HT1080 (cell line): ENCODE measurements around the gene SPSB4. TPM values are rescaled to one million over a fixed set of nuclear protein-coding genes. Genes with fewer than 3 reads are reported as not detected.
"Not testable (repeated sequence)": the region's sequence is repeated elsewhere in the genome, so short reads cannot be mapped to it uniquely, and the experiment has no call there.

Source experiments
- DNase-seq: peaks from one replicate; pipeline ENCODE4 v3.0.0-alpha.2; 2015; ENCODE audit warnings: low read depth
- total RNA-seq: library from RNA; depleted of rRNA; stranded (reverse); fragments of >200 nt; shearing (Covaris generic); gene quantifications from 2 replicates; pipeline ENCODE4 v1.2.3, GENCODE V29; 2014

Gene SPSB4
- total RNA-seq, 1 experiment from 2014 or later: not detected

DNA sequence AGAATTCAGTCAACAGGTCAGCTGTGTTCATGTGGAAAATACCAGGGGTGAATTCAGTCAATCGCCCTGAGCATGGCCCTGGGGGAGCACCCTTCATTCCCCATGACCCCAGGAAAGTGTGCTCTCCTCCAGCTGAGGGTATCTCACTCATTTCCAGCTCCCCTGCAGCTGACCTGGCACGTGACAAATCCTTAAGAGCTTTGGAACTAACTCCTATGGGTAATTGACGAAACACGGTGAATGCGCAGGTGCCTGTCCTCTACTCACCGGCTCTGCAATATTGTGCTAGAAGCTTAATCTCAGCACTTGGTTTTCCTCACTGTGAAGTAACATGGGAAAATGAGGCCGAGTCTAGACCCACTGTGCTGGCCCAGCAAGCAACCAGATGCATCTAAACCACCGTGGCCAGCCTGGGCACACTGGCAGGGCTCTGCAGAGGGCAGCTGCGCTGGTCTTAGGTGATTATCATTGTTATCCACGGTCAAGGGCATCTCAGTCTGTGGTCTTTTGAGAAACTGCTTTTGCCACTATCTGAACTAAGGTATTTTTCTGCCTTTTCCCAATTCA is 63.1 kb downstream of the SPSB4 start:
- no peak for DNase-seq

DNA sequence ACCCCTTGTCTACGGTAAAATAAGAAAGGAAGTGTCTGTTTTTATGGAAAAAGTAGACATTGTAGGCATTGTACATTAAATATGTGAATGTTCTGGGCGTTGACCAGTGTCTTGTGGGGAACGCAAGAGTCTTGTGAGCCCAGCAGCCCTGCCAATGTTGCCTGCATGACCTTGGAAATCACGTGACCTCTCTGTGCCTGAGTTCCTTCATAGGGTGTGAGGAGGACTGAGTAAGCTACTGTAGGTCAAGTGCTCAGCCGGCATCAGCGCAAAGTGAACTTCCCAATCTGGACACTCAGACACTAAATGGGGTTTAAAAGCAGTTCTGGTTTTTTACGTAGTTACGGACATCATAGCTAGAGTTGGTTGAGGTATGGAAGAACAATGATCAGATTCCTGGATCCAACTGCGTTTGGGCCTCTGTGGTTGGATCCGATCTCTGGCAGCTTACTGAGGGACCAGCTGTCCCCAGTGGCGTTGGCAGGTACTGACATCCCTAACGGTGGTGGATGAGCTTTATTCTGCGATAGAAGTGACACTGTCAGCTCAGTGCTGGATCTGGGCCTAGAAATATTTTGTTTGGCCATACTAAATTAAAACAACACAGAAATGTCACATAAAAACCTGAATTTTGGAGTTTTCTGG is 63.8 kb downstream of the SPSB4 start:
- no peak for DNase-seq

DNA sequence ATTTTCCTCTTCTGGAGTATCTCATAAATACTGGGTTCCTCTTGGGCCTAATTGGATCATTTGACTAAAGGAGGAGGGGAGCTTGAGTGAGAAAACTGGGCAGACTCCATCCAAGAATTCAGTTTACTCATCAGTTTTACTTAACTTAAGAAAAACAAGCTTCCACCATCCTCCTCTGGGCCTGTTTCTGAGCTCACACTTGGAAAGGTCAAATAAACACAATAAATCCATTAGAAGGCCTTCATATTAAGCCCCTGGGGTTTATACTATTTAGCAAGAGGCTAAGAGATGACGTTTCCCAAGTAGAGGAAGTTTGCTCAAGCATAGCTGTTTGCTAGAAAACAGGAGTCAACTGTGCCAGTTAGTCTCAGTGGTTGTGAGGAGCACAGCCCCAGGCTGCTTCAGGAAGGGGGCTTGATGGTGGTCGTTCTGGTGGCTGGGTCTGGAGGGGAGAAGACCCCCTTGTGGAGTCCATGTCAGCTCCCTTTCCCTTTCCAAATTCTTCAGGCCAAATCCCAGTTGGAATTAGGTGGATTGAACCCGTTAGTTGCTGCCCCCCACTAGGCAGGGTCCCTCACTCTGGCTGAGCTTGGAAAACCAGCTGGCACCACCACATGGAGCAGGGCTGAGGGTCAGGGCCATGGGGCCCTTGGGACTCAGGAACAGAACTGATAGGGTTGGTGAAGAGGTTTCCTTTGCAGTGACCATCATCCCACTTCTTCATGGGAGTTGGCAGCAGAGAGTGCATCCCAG is 64.8 kb downstream of the SPSB4 start:
- no peak for DNase-seq

DNA sequence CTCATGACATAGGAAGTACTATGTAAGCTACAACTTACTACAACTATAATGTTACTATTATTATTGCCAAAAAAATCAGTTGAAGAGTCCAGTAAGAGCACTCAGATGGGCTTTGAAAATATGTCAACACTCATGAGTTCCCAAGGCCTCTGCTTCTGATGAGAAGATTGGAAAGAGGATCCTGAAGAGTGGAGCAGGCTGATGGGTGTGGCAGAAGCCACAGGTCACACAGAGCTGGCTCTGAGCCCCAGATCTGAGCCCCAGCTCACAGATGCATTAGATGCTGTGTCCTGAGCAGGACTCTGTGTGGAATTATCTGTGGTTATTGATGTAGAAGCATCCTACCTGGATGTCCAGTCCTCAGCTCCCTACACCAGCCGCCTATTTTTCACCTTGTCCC is 65.6 kb downstream of the SPSB4 start:
- DNase-seq: no peak

DNA sequence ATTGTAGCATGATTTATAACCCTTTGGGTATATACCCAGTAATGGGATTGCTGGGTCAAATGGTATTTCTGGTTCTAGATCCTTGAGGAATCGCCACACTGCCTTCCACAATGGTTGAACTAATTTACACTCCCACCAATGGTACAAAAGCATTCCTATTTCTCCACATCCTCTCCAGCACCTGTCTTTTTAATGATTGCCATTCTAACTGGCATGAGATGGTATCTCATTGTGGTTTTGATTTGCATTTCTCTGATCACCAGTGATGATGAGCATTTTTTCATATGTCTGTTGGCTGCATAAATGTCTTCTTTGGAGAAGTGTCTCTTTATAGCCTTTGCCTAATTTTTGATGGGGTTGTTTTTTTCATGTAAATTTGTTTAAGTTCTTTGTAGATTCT is 66.8 kb downstream of the SPSB4 start:
- DNase-seq: not testable (repeated sequence)

DNA sequence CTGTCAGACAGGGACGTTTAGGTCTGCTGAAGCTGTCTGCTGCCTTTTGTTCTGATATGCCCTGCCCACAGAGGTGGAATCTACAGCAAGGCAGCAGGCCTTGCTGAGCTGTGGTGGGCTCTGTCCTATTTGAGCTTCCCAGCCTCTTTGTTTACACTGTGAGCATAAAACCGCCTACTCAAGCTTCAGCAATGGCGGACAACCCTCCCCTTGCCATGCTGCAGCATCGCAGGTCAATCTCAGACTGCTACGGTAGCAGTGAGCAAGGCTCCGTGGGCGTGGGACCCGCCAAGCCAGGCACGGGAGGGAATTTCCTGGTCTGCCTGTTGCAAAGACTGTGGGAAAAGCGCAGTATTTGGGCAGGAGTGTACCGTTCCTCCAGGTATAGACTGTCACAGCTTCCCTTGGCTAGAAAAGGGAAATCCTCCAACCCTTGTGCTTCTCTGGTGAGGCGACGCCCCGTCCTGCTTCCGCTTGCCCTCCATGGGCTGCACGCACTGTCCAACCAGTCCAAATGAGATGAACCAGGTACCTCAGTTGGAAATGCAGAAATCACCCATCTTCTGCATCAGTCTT is 71.4 kb downstream of the SPSB4 start:
- DNase-seq: no peak

DNA sequence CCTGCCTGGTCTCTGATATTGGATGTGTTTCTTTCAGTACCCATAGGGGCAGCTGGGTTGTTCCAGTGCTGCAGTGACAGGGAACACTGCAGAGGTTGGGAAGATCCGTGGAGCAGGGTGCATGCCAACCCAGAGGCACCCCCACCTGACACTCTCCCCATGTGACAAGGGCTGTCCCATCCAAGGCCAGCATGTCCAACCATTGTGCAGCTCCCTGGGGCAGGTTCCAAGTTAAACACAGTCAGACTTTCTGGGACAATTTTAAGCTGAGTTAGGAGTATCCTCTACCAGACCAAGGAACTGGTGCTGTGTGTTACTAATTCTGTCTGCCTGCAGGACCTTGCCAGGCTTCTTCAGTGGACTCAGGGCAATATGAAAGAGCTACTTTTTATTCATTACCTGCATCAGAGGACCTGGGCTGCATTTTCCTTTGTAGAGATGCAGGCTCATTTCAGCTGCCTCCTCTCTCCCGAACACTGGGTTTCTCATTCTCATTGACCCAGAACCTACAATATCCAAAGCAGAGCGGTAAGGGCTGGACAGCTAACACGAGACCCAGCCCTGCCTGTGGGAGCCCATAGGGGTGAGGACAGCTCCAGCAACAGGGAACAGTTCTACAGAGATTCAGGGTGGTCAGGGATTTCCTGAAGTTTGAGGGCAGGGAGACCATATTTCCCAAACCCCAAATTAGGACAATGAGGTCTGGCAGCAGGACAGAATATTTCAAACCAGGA is 72.7 kb downstream of the SPSB4 start:
- no peak for DNase-seq

DNA sequence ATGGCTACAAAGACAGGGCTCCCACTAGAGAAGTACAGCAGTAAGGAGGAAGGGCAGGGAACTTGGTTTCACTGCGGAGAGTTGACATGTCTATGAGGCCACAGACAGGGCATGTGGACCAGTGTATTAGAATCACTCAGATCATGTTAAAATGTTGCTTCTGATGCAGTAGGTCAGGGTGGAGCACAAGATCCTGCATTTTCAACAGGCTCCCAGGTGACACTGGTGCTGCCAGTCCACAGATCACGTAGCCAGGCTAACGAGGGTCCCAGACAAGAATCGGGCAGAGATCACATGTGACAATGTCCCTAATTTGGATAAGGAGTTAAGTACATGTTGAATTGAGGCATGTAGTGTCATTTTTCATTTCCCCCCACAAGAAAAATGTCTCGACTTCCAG is 73.6 kb downstream of the SPSB4 start:
- no peak for DNase-seq

DNA sequence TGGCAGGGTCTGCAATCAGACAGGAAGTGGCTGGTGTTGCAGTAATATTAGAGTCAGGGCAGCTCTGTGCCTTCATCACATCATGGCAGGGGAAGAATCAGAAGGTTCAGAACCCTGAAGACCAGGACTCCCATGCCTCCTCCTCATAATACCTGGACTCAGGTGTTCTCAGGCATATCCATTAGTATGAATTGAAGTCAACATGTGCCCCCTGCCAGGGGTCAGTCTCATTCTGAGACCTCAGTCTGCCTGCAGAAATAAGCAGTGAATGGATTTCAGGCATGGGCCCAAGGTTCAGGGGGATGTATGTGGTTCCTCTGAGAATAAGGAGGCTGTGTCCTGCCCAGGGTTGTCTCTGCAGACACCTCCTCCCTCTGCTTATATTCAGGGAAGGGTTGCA is 74.2 kb downstream of the SPSB4 start:
- no peak for DNase-seq

DNA sequence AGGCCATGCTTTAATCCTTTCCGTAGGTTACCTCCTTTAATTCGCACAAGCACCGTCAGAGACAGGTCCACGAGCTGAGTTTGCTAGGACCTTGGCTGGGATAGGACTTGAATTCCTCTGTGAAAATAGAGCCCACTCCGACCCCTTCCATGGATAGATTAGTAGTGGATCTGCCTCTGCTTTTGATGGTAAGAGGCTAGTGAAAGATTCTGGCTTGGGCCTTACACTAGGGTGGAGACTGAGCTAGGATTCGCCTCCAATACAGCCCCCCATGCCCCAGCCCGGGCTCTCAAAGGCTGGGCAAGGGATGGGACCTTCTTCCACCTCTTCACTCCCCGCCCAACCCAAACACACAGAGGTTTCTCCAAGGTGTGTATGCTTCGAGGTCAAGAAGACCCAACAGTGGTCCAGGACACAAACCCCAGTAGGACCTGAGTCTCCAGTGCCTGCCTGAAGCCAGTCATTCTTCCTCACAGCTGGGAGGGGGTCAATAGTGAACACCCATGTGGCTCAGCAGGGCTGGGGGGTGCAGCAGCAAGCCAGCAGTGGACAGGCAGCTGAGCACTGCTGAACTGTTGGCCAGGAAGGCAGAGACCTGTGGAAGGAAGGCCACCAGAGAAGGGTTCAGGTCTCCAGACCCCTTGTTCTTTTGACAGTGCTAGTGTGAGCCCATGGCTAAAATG is 75.7 kb downstream of the SPSB4 start:
- no peak for DNase-seq

DNA sequence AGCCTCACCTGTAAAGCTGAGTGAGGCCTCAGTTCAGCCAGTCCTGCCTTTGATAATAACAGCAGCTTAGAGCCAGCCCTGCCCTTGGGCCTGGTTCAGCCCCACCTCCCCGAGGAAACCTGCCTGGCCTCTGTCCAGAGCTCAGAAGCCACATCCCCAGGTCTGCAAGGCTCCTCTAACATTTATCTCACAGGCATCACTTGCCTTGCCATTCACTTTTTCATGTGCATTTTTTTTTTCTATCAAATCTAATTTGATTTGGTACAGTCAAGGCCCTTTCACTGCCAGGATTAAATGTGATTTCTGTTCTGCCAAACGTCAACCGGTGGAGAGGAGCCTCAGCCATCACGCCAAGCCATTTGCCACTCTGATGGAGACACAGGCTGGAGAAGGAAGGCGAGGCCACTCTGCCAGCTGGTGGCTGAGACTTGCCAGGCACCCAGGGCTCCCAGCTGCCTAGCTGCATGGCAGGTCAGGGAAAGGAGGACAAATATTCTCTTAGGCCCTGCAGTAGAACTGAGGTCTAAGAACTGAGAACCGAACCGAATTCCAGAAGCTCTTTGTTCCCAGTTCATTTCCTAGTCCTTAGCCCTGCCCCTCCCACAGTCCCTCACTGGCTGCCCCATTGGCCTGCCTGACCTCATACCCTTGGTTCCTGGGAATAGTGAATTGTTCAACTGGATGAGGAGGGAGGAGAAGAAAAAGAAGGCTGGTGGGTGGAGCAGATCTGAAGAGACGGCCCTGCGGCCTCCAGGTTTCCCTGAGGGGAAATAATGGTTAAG is 76.4 kb downstream of the SPSB4 start:
- DNase-seq: no peak

DNA sequence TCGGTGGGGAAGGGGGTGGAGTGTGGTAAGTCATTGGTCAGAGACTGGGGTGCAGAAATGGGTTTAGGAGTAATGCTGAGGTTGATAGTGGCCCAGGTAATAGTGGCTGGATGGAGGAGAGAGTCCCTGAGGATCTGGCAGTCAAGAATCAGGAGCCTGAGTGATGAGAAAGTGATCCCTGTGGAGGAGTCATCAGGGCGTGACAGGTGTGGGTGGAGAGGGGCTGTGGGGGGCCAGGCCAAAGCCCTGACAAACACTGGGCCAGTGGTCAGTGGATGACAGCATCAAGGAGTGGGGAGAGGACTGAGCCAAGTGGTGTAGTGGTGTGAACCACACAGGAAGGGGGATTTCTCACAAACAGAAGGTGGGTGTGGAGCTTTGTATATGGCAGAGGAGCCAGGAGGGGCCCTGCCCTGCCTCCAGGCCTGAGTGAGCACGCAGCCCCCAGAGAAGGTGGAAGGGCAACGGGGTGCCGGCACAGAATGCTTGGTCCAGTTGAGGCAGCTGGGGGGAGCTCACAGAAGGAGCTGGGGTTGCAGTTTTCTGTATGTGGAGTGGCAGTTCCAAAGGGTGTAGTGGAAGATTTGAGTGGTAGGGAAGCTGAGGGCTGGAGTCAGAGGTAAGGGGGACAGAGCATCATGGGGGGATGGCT is 77.1 kb downstream of the SPSB4 start:
- no peak for DNase-seq

DNA sequence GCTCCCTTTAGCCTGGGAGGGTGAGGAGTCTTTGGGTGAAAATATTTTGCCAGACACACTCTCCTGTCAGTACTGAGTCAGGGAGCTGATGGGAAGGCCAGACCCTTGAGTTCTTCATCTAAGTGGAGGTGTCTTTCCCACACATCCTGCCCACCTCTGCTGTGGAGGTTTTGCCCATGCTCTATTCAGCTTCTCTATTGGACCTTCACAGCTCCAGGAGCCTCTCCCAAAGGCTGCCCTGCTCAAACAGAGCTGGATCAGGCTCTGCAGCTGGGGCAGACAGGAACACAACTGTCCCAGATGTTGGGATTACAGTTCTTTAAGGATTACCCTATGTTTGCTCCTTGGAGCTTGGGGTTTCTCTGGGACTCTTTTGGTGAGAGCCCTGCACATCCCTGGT is 77.9 kb downstream of the SPSB4 start:
- no peak for DNase-seq

DNA sequence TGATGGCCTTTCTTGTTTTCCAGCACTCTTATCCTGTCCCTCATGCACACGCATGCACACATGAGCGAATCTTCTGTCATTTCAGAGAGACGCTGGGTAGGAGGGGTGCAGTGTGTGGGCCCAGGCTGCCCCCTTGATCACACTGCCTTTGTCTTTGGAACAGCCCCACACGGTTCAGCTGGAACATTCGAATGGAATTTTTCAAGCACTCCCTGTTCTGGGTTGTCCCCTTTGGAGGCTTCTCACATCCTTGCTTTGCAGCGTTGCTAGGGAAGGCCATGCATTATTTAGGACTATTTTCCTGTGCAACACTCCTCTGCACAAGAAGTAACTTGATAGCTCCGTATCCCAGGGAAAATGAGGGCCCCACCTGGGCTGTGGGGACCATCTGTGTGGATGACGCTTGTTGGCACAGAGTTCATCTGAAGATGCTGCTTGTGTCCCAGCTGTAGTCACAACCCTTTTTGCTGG is 78.4 kb downstream of the SPSB4 start:
- no peak for DNase-seq

DNA sequence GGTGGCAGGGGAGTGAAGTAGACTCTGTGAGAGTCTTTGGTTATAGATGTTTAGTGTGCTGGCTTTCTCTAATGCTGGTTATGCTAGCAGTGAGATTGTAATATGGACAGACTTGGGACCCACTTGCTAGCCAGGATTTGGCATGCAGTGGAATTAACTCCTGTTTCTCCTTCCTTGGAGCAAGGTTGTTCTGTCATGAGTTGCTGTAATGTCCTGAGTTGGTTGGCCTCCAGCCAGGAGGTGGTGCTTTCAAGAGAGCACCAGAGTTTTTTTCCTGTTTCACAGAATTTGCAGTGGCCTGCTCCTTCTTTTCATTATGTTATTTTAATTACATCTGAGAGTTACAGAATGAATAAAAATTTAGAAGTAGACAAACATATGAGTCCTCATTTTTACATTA is 92.4 kb downstream of the SPSB4 start:
- no peak for DNase-seq

DNA sequence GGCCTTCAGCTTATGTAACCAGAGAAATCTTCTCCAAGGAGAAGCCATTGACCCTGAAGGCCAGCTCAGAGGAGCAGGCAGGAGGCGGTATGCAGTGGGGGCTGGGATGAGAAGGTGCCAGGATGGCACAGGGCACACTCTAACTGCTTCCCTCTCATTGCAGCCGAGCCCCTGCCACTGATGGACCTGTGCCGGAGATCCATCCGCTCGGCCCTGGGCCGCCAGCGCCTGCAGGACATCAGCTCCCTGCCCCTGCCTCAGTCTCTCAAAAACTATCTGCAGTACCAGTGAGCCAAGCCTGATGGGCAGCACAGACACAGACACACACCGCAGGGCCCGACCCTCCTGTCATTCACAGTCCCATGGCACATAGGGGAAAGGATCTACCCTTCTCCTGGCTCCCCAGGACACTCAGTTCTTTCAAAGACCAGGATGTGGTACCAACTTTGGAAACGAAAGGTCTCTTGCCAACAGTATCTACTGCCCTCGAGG is 95.9 kb downstream of the SPSB4 start:
- no peak for DNase-seq

DNA sequence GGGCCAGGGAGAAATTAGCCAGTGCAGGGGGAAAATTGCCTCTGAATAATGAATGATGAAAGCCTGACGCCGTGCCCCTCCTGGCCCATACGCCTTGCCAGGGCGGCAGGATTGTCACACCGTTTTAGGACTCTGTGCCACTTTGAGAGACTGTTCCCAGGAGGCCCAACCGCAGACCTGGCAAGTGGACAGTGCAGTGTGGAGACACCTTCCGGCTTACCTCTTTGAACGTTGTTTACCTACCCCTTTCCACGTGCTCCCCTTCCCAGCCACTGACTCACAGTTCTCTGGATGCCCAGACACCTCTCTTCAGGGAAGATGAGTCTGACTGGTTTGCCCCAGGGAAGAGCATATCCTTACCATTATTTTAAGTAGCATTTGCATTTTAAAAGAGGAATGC is 96.5 kb downstream of the SPSB4 start:
- no peak for DNase-seq

DNA sequence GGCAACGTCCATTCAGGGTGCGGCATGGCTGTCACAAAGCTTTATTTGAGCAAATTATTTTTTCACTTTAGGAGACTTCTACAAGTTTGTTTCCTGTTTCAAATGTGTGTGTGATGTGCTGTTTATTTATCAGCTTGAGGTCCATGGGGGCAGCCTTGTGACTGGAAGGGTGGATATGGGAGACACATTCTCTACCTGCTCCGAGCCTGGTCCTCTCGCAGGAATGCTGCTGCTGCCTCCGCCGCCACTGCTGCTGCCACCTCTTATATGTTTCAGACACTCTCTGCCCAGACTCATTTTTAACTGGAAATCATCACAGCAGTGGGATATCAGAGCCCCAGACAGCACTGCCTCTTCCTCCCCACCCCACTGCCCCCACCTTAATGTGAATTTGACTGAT is 97.0 kb downstream of the SPSB4 start:
- no peak for DNase-seq

DNA sequence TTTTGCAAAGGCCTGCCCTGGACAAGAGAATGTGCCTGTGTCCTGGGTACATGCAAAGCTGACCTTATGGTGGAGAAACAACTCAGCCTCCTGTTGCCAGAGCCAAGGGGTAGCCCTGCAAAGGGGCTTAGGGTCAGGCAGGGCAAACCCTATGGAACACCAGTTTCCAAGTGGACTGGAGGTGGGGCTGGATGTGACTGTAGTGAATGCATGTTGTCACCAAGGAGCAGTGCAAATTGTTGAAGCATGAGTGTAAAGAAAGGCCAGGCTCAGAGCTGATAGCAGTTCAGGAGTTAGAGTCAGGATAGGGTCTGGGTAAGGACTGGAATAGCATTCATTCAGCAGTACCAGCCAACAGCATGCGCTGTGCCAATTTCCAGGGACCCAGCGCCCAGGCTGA is 97.6 kb downstream of the SPSB4 start:
- DNase-seq: no peak
